NCI-H2171 treated with DMSO at 0.1 percent for 48 hours (cell line): ENCODE results near the gene PATE3.

Experiments used
- DNase-seq: peaks from one replicate; lab custom pipeline; 2025; lab: John Stamatoyannopoulos, UW

PATE3 gene

DNA sequence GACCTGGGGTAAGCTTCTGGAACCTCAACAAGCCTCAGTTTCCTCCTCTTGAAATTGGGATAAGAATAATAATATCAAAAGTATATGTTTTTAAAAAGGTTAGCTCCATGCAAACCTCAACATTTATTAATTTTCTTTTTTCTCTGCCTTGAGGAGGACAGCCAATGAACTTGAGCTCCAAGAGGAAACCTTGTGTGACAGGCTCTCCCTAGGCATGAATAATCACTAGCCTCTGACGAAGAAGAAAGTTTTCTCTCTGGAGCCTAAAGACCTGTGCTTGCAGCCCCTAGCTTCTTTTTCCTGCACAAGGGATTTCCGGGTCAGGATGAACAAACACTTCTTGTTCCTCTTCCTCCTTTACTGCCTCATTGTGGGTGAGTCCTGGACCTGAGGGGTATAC, at the start of gene PATE3:
Gene PATE3 (plus strand): TSS at position 301 of the 400 bp plus-strand sequence. CDS start 25 bp downstream, at position 326.
- no peak for DNase-seq

- no peak for DNase-seq
Measured at GRCh38 chr11:125740617-125741016, 47.3 kb upstream of the PATE3 start.

GRCh38 chr11:125743681-125744080, 44.2 kb upstream of the PATE3 start:
- DNase-seq, result no peak

GRCh38 chr11:125745979-125746378, 41.9 kb upstream of the PATE3 start, which contains the start of gene PATE1:
Gene PATE1 (plus strand): TSS chr11:125746279. CDS start chr11:125746305, 26 bp downstream.
- no peak for DNase-seq

DNA sequence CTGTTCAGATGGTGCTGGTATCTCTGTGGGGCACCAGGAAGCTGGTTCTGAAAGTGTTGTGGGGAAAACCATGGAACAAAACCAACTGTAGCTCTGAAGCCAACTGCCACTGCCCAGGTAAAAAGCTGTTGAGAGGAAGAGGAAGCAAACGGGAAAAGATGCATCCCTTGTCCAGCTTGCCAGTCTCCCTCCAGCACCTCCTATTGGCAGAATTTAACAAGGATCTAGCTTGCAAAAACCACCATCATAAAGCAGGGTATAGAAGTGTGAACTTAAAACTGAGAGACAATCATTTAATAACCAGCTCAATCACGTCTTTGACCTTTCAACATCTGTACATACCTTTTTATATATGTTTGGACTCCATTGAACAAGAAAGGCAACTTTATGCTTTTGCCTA, 37.3 kb upstream of the PATE3 start:
- DNase-seq, result no peak

DNA sequence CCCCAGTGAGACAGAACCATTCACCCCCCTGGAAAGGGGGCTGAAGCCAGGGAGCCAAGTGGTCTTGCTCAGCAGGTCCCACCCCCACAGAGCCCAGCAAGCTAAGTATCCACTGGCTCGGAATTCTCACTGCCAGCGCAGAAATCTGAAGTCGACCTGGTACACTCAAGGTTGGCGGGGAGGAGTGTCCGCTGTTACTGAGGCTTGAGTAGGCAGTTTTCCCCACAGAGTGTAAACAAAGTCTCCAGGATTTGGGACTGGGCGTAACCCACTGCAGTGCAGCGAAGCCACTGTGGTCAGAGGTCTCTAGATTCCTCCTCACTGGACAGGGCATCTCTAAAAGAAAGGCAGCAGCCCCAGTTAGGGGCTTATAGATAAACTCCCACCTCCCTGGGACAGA, 31.9 kb upstream of the PATE3 start:
- DNase-seq, result no peak

GRCh38 chr11:125762445-125762844, 25.5 kb upstream of the PATE3 start:
- no peak for DNase-seq

GRCh38 chr11:125763483-125763882, 24.4 kb upstream of the PATE3 start:
- DNase-seq, result no peak

GRCh38 chr11:125766251-125766650, 21.7 kb upstream of the PATE3 start:
- DNase-seq, result no peak

DNA sequence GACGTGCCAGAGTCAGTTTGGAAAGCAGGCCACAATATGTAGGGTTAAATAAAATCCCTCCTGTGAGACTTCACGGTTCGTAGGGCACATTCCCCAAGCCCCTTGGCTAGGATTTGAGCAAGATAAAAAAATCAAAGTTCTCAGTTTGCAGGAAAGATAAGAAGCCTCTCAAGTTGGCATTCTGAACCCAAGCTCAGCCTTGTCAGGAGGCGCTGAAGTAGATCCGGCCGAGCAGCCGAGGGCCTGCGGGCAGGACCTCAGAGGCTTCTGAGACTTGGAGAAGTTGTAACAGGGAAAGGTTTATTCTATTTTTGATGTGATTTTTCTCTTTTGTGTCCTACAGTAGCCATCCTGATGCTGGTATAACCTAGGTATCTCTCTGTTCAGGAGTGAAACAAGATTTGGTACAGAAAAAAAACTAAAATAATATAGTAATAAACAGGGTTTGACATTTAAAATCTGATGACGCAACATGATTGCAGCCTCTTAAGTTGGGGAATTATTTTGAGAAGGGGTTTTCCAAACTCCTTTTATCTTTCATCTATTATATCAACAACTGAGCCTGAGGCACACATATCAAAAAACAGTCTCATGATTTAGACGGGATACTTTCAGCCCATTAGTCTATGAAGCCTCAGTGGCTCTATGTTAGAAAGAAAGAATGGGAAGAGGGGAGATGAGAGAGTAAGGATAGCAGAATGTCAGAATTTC, 19.4 kb upstream of the PATE3 start:
- no peak for DNase-seq

DNA sequence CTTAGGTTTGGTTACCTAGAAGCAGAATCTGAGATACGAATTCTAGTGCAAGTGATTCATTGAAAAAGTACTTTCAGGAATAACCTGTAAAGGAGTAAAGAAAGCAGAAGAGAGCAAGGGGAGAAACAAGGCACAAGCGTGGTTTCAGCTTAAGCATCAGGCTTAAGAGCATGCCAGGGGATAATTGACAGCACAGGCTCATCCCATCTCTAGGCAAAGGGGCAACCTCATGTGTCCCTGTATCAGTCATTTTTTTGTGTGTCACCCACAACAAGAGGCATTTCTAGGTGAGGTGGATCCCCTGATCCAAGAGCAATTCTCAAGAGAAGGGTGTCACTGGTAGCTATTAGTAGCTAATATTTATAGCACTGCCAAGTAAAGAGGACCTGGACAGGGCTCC, 17.3 kb upstream of the PATE3 start:
- no peak for DNase-seq

- no peak for DNase-seq
Measured at GRCh38 chr11:125772834-125773505, 15.0 kb upstream of the PATE3 start.

- DNase-seq, result no peak
Measured at GRCh38 chr11:125773516-125773915, 14.4 kb upstream of the PATE3 start.

GRCh38 chr11:125777309-125777708, 10.6 kb upstream of the PATE3 start:
- DNase-seq, result no peak

DNA sequence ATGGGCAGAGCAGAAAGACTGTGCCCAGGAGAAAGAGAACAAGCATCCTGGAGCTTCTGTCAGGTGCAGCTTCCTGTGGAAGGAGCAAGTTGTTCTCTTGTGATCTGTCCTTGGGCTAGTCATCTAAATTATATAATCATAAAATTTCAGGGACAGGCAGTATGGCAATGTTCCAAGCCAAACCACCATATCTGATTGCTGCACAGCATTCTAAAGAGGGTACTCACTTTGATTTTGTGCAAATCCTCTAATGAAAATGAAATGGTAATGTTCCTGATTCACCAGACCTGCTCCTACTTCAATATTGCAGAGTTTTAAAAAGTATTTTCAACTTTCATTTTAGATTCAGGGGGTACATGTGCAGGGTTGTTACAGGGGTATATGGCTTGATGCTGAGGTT, 9.2 kb upstream of the PATE3 start, which contains the start of gene PATE2:
Gene PATE2 (minus strand): TSS at position 101 of the 400 bp plus-strand sequence. CDS start 55 bp downstream, at position 46.
- no peak for DNase-seq

GRCh38 chr11:125784678-125785077, 3.2 kb upstream of the PATE3 start:
- no peak for DNase-seq

DNA sequence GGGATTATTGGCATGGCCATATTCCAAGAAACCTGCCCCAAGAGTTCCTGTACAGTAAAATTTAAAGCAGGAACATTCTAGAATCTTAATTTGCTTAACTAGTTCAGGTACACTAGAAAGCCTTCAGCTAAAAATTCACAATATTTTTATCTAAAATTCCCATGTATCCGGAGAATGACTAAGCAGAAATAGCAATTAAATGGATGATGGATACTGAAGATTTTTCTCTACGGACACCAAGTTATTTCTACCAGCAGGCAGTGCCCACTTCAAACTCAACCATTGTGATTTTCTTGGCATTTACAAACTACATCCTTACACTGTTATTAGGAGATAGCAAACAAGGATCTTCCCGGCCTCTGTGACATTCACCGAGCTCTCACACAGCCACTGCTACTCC, 2.9 kb downstream of the PATE3 start:
- DNase-seq, result no peak

DNA sequence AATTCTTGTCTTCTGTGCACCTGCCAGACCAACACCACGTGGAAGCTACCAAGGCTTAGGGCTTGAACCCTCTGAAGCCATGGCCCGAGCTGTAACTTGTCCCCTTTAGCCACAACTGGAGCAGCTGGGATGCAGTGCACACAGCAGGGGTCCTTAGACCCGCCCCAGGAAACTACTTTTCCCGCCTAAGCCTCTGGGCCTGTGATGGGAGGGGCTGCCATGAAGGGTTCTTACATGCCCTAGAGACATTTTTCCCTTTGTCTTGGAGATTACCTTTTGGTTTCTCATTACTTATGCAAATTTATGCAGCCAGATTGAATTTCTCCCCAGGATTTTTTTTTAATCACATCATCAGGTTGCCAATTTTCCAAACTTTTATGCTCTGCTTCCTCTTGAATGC, 9.7 kb downstream of the PATE3 start:
- no peak for DNase-seq

DNA sequence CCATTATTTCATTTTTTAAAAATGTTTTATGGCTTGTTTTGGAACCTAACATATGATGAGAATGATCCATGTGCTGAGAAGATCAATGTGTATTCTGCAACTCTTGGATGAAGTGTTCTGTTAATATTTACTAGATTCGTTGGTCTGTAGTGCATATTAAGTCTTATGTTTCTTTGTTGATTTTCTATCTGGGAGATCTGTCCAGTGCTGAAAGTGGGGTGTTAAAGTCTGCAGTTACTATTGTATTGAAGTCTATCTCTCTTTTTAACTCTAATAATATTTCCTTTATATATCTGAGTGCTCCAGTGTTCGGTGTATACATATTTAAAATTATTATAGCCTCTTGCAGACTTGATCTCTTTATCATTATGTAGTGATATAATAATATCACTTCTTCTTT, 11.9 kb downstream of the PATE3 start:
- no peak for DNase-seq

- DNase-seq, result no peak
Measured at GRCh38 chr11:125802387-125802786, 14.5 kb downstream of the PATE3 start.

DNA sequence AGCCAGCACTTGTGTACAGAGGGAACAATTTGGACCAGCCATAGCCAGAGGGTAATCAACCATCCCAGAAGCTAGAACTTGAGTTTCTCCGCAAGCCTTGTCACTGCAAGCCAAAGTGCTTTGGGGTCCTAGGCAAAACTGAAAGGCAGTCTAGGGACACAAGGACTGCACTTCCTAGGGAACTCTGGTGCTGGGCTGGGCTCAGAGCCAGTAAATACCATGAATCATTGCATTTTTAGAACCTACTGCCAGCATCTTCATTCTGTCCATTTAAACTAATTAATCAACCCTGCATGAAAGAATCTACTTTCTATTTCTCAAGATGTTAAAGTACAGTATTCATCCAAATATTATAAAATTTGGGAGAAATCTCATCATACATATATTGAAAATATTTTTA, 20.0 kb downstream of the PATE3 start:
- DNase-seq, result no peak

DNA sequence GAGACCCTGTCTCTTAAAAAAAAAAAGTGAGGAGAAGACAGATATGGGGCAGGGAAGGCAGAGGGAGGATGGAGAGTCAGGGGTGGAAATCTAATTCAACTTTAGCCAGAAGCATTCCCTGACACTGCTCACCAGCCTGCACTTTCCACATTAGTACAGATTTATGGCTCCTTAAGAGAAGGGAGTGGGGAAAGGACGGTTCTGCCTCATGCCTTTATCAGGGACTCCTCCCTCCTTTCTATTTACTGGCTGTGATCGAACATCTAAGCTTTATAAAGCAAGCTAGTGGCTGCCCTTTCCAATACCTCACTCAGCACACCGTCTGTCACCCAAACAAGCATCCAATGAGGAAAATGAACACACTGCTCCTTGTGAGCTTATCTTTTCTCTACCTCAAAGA, 45.1 kb downstream of the PATE3 start, which contains the start of gene PATE4:
Gene PATE4 (plus strand): TSS at position 301 of the 400 bp plus-strand sequence. CDS start 44 bp downstream, at position 345.
- DNase-seq, result no peak

- DNase-seq, result no peak
Measured at GRCh38 chr11:125835748-125836147, 47.8 kb downstream of the PATE3 start.
